GM13976 (cell line): ENCODE results near the gene ITGA3.

Source experiments
- DNase-seq: peaks from one replicate; pipeline ENCODE4 v3.0.0; 2012; ENCODE audit warnings: low spot score
- CTCF ChIP-seq: IDR thresholded peaks from 2 replicates; pipeline ENCODE4 v1.5.1; 2012; ENCODE audit warnings: borderline replicate concordance, mild to moderate bottlenecking; ENCODE audit not compliant: insufficient read depth; ENCODE audit errors: extremely low read depth, missing control alignments, control extremely low read depth
- in situ Hi-C: fragments of 300-500 bp; cut with MboI; formaldehyde crosslinking; loops from one replicate; pipeline ENCODE4 v1.12.0; 2022; ENCODE audit warnings: low sequenced_read_pairs, mixed read lengths, inconsistent platforms; ENCODE audit not compliant: unreplicated experiment

The ITGA3 gene

GRCh38 chr17:50100480-50100883, 44.6 kb downstream of the ITGA3 start:
- TF ChIP-seq CTCF, result no peak
- in situ Hi-C loops, result no loop called here
- DNase-seq, result no peak

- DNase-seq, result no peak
- TF ChIP-seq CTCF, result no peak
- in situ Hi-C loops, result no loop called here
Measured at GRCh38 chr17:50100921-50101345, 45.0 kb downstream of the ITGA3 start.

GRCh38 chr17:50101346-50102163, 45.6 kb downstream of the ITGA3 start:
- no peak for DNase-seq
- in situ Hi-C loops, result no loop called here
- no peak for TF ChIP-seq CTCF

GRCh38 chr17:50102164-50102991, 46.5 kb downstream of the ITGA3 start:
- TF ChIP-seq CTCF, result no peak
- in situ Hi-C loops, result no loop called here
- DNase-seq, result no peak

GRCh38 chr17:50103252-50103651, 47.3 kb downstream of the ITGA3 start:
- in situ Hi-C loops, result no loop called here
- no peak for DNase-seq
- no peak for TF ChIP-seq CTCF

- TF ChIP-seq CTCF, result no peak
- in situ Hi-C loops, result no loop called here
- DNase-seq, result no peak
Measured at GRCh38 chr17:50103941-50104340, 48.0 kb downstream of the ITGA3 start.
